Choroid plexus epithelial cell (primary cell): Measurements from ENCODE around the gene CDT1.

Source experiments
- DNase-seq: peaks from one replicate; pipeline ENCODE4 v3.0.0-alpha.2; 2010; ENCODE audit warnings: low read depth
- H3K4me3 ChIP-seq: 2 replicates; pipeline ENCODE4 v1.5.1; 2011; ENCODE audit warnings: low read depth, mild to moderate bottlenecking, control low read depth, low read length, moderate library complexity
- TF ChIP-seq, protein P1 (sequence below): conservative IDR thresholded peaks from 2 replicates; pipeline ENCODE4 v1.5.1; 2011; ENCODE audit warnings: low read depth, mild to moderate bottlenecking, control low read depth, inconsistent platforms, low read length, moderate library complexity

The CDT1 gene

GRCh38 chr16:88807142-88807625 is 3.6 kb downstream of the CDT1 start:
- TF ChIP-seq, protein P1, sequence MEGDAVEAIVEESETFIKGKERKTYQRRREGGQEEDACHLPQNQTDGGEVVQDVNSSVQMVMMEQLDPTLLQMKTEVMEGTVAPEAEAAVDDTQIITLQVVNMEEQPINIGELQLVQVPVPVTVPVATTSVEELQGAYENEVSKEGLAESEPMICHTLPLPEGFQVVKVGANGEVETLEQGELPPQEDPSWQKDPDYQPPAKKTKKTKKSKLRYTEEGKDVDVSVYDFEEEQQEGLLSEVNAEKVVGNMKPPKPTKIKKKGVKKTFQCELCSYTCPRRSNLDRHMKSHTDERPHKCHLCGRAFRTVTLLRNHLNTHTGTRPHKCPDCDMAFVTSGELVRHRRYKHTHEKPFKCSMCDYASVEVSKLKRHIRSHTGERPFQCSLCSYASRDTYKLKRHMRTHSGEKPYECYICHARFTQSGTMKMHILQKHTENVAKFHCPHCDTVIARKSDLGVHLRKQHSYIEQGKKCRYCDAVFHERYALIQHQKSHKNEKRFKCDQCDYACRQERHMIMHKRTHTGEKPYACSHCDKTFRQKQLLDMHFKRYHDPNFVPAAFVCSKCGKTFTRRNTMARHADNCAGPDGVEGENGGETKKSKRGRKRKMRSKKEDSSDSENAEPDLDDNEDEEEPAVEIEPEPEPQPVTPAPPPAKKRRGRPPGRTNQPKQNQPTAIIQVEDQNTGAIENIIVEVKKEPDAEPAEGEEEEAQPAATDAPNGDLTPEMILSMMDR = no peak
- no peak overlapping the region for H3K4me3 ChIP-seq
- no peak for DNase-seq

DNA sequence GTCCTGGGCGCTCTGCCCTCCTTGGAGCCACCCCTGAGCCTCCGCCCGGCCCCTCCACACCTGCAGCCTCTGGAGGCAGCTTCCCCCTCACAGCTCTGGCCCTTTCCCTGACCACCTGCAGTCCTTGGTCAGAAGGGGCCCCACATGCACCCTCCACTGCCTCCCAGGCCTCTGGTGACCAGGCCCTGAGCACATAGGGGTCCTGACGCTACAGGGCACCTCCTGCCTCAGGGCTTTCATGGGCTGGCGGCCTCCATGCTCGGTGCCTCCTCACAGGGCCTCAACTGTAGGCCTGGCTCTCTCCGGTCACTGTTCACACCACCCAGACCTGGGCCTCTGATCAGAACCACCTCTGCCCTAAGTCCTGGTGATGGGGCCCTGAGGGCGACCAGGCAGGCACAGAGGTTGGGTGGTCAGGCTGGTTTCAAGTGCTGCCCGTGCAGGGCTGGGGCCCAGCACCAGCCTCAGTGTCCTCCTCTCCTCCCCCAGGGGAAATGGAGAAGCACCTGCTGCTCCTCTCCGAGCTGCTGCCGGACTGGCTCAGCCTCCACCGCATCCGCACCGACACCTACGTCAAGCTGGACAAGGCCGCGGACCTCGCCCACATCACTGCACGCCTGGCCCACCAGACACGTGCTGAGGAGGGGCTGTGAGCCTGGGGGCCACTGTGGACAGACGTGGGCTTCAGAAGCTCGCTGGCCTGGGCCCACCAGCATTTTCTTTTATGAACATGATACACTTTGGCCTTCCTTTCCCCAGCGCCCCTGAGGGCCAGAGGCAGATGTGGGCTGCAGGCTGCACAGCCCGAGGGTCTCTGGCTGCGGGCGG is 4.3 kb downstream of the CDT1 start:
- DNase-seq = no peak
- H3K4me3 ChIP-seq = no peak overlapping the region

DNA sequence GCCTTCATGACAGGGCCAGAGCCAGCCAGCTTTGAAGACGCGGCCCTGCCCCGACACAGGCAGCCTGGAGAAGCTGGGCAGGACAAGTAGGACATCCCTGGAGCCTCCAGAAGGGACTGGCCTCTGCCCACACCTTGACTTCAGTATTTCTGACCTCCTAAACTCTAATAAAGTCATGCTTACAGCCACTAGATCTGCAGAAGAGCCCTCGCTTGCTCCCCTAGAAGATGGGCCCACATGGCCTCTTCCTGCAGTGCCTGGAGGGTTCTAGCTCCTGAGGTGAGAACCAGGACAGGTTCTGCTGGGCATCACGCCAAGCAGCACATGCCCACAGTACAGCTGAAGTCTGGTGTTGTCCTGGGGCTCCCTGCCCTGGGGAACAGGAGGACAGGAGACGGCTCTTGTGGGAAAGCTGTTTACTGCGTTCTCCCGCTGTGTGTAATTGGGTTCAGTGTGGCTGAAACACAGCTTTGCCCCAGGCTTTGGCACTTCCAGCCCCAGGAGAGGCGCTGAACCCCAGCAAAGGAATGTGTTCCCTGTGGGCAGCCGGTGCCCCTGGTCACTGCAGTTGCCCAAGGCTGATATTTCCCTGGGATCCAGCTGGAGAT is 5.6 kb downstream of the CDT1 start:
- DNase-seq = no peak
- no peak overlapping the region for H3K4me3 ChIP-seq
- TF ChIP-seq, protein P1 = no peak

More for the DNA sequence above, 4.3 kb downstream of the CDT1 start:
- TF ChIP-seq, protein P1 = no peak

GRCh38 chr16:88809676-88810165 is 6.1 kb downstream of the CDT1 start:
- TF ChIP-seq, protein P1 = no peak
- no peak overlapping the region for H3K4me3 ChIP-seq
- DNase-seq = no peak

DNA sequence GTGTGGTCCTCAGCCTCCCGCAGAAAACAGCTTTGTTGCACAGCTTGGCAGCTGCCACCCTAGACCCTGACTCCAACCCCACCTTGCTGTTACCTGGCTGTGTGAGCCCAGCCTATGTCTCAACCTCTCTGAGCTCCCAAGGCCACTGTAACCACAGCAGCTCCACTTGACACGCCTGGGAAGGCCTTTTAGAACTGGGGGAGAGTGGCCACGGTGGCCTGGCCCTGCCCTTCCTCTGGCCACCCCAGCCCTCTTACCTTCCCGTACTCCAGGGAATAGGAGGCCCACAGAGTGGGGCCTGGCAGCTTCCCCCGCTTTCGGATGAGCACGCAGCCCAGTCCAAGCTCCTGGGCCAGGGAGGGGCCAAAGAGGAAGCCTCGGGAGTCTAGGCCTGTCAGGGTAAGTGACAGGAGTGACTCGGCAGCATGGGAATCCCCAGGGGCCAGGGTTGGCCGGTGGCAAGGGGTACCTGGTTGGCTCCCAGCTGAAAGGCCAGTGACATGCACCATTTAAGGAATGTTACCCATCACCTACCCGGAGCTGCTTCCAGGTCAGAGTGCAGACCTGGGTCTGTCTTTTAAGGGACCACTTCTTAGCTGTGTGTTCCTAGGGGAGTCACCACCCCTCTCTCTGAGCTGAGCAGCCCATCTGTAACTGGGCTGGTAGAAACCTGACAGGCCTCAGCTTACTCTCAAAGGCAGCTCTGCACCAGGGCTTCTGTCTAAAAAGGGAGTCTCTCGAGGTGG is 6.8 kb downstream of the CDT1 start:
- no peak for DNase-seq
- TF ChIP-seq, protein P1 = no peak
- peak overlapping the region; percentile 85 for H3K4me3 ChIP-seq

DNA sequence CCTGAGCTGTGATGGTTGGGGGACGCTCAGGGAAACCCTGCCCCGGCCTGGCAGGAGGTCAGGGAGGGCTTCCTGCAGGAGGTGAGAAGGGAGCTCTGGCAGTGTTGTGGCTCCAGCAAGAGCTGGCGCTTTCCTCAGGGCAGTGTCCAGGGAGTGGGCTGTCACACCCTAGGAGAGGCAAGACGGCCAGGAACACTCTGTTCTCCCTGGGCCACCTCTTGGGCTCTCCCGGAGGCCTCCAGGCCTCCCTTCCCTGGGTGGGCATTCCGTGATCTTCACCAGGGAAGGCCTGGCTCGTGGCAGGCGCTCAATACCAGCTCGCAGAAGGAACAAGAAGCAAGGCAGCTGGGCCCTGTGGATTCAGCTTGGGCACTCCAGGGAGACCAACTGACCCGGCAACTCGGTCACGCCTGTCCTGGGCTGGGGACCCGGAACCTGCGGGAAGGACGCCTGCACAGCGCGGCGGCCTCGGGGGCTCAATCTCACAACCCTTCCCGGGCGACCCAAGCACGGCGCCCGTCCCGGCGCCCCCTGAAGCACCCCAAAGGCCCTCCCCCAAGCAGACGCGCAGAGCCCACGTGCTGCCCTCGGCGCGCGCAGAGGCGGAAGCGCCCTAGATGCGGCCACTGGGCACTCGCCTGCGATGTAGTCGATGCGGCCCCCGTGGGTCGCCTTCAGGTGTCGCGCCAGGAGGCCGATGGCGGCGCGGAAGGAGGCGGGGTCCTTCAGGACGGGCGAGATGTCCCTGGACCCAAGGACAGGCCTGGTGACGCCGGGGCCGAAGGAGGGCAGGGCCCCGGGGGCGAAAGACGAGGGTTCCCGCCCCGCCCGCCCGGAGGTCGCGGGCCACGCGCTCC is 7.6 kb downstream of the CDT1 start:
- TF ChIP-seq, protein P1 = no peak
- DNase-seq = peak; percentile 87
- peak overlapping the region; percentile 85 for H3K4me3 ChIP-seq
